Activated CD4-positive, CD25-positive, alpha-beta regulatory T cell treated with anti-CD3 and anti-CD28 coated beads, Interleukin-2, amount 50 U/mL, for 72 hours (primary cell): ENCODE measurements around the gene LPXN.

ENCODE experiments used
- DNase-seq: peaks from one replicate; pipeline ENCODE4 v3.0.0; 2021

Gene LPXN

DNA sequence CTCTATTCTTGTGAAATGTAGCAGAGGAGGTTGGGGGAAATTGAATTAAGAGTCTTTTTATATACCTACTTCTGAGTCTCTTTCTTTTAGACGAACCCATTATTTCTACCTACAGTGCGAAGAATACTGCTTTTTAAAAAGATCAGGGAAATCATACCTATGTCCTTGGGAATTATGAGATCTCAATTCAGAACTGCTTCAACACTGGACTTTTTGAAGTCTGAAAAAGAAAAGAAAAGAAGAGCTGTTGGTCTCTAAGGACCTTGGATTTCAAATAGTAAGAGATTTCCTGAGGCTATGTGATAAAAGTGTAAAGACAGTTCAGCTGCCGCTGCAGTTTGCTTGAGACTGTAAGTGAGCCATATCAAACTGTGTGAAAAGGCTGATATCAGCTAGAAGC, 64.0 kb downstream of the LPXN start:
- DNase-seq, result no peak

DNA sequence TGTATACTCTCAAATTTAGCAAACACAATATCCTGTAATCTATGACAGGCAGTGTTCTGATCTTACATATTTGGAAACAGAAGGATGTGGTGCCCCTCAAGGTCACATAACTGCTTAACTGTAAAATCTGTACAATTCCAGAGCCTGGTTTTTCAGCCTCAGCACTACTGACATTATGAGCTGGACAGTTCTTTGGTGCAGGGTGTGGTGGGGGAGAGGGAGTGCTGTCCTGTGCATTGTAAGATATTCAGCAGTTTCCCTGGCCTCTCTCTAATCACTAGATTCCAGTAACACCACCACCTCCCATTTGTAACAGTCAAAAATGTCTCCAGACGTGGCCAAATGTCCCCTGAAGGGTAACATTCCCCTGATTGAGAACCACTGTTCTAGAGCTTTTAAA, 65.9 kb downstream of the LPXN start:
- DNase-seq, result no peak

DNA sequence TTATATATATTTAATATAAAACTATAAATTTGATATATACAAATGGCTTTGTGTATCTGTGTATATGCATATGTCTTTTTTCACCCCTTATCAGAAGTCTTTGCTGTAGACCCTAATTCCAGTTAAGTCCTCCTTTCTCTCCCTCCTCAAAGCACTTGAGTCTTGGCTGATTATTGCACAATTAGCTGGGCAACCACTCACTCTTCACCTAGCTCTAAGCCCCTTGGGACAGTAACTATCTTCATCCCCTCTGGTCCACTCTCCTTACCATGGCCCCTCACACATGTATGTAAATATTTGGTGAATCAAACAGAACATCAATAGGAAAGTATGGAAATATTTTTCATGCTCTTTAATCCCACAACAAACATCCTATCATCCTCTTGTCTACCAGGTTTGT, 66.8 kb downstream of the LPXN start:
- DNase-seq, result no peak

DNA sequence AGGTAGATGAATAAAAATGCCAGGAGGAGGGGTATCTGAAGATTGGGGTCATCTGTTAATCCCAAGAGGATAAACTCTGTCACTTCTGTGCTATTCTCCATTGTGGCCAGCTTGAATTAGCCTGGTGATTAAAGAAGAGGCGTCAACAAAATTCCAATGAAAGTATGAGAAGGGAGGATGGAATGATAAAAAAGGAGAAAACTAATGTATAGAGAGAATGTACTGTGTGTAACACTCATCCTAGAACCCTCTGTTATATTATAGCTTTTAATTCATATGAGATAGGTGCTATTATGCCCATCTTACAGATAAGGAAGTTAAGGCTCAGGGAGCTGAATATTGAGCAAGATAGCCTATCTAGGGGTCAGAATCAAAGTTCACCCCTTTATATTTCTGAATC, 67.7 kb downstream of the LPXN start, which contains the start of gene OR5B21:
TSS of gene OR5B21 (minus strand) at position 101 of the 400 bp plus-strand sequence. CDS start at position 101, 0 bp downstream.
- DNase-seq, result no peak

DNA sequence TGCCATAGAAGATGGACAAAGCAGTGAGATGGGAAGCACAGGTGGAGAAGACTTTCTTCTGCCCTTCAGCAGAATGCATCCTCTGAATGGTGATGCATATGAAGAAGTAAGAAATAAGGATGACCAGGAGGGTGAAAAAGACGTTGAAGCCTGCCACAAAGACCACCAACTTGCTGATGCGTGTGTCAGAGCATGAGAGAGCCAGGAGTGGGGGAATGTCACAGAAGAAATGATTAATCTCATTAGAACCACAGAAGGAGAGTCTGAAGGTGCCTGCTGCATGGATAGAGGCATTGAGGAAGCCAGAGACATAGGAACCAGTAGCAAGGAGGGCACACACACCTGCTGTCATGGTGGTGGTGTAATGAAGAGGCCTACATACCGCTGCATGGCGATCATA, 68.3 kb downstream of the LPXN start:
- no peak for DNase-seq

DNA sequence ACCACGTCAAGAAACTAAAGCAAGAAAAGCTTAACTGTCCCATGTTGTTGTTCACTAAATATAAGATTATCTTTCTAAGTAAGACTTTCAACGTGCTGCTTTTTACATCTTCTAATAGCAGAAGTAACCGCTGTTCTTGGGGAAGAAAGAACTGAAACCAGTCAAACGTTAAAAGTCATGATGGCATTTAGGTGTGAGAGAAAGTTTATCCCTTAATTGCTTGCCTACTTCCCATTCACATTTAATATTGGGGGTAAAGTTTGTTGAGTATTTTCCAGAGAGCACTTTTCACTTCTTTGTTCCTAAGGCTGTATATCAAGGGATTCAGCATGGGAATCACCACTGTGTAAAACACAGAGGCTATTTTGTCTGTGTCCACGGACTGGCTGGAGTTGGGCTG, 68.7 kb downstream of the LPXN start:
- DNase-seq, result no peak

DNA sequence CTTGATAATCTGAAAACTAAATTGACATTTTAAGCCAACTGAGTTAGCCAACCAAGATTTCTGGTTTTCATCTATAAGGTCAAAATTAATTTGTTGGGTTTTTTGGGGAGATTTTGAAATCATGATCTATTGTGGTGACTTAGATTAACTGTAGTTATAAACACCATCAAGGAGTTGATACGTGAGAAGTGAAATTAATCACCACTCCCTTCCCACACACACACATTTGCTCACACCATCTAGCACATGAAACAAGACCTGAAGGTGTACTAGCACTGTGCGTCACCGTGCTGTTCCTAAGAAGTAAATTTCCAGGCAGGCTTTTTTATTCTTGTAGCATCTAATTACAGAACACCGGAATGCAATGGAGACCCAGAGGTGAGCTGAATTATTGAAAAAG, 69.8 kb downstream of the LPXN start:
- no peak for DNase-seq

DNA sequence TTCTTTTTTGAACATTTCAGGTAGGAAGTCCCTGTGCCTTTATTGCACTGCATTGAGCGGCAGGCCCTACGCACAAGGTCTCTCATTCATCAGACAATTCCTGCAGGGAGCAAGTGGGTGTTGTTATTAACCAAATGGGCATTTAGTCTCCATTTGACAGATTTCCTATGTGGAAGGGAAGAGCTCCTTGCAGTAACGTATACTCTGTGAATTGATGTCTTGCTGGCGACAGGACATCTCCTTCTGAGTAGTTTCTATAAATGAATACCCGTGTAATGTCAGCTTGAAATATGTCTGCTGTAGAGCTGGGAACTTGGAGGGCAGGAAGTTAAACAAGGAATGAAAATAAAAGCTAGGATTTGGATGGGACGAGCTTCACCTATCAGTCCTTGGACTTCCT, 71.4 kb downstream of the LPXN start:
- DNase-seq, result no peak

DNA sequence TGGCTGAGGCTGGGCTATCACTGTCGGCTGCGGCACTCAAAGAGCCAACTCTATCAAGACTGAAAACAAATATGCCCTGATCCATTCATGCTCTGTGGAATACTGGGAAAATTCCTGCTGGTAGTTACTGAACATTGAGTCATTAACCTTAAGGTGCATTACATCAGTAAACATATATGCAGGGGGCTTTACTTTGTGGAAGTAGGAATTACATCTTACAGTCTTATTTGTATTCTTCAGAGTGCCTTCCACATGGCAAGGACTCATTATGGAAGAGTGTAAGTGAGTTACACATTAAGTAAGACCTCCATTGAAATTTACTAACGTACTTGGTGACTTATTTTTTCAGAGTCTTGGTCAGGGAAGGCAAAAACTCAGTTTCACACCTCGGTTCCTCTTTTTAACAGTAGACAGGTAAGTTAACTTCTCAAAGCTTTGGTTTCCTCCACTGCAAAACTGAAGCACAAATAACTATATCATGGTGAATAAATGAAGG, 72.2 kb downstream of the LPXN start:
- no peak for DNase-seq

DNA sequence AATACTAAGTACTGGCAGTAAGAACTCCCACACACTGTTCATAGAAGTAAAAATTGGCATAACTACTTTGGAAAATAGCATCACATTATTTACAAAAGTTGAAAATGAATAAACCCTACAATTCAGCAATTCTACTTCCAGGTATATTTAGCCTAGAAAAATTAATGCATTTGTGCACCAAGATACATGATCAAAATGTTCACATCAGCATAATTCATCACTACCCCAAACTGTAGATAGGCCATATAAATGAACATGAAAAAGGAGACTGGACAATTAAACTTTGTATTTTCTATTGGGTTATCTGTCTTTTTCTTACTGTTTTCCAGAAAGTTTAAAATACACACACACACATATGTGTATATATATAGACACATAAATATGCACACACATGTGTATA, 73.7 kb downstream of the LPXN start:
- DNase-seq, result no peak

DNA sequence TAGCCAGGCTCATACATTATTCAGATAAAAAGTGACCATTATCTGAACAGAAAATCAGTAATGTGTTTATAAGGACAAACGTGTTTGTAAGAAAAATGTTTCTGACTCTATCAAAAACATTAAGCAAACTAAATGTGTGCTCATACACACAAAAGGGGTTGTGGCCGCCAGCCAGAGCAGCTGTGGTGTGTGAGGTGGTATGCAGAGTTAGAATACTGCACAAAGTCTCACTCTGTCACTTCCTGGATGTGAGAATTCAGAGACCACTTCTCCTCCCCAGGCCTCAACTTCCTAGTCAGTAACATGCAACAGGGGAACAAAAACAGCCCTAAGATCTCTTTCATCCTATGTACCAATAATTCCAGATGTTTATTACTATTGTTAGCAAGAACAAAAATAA, 77.2 kb downstream of the LPXN start:
- no peak for DNase-seq

DNA sequence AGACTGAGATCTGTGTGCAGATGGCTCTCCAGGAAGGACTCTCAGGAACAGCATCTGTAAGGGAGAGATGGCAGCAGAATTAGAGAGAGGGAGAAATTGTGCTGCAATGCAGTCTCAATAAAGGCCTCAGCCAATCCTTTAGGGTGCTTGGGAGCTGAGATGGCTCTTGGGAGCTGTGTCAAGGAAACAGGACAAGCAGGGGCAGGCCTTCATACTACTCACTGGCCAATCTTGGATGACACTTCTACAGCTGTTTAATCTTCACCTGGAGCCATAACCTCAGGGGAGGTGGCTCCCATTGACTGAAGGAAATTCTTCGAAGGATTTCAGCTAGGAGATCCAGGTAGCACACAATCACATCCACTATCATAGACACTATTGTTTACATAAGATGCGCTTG, 77.7 kb downstream of the LPXN start:
- DNase-seq, result no peak

DNA sequence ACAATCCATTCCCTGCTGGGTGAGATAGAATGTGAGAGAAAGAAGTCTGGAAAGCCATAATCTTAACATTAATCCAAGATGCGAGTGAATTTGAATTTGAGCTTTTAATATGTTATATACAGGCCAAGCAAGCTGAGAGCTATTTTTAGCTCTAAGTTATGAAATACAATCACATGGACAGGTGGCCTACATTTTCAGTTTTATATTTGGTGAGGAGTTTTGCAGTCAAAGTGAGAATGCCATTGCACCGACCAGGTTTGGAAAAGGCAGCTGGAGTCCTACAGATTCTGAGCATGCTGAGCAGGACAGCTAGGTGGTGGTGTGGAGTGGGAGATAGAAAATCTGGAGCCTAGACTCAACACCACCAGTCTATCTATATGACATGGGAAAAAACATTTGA, 79.8 kb downstream of the LPXN start:
- no peak for DNase-seq

DNA sequence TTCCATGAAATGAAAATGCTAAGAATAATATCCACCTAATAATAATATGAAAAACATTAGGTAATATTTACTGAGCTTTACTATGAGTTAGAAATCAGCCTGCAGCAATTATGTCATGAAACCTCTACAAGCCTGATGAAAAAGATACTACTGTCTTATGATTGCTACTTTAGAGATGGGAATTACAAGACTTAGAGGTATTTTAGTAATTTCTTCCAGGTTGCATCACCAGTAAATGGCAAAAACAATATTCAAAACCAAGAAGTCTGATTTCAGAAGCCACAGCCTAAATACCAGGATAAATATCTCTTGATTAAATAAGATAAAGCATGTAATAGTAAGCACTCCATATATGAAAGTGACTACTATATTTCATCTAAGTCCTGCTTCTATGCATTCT, 81.6 kb downstream of the LPXN start:
- DNase-seq, result no peak

DNA sequence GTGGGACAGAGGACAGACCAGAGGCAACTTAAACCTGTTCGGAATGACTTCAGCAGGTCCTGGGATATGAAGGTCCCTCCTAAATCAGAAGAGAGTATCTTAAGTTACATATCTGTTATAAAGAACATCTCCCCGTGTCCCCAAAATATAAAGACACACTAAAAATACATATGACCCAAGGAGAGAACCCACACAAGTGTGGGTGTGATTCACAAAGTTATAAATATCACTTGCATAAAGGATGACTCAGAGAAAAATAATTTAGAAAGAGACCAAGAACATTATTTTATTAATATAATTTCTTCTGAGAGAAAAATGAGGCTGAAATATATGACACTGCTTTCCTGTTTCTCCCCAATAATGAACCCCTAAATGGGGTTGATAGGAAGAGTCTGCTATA, 82.0 kb downstream of the LPXN start:
- no peak for DNase-seq

DNA sequence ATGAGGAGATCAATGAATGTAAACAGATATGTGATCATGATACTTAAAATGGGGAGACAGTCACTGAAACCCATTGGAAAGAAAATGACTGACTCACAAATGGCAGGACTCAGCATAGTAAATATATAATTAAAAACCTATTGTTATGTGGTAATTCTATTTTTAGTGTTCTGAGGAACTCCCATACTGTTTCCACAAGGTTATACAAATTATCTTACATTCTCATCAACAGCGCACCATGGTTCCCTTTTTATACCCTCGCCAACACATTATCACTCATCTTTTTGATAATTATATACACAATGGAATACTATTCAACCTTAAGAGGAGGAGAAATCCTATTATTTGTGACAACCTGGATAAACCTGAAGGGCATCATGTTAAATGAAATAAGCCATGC, 84.8 kb downstream of the LPXN start:
- no peak for DNase-seq

DNA sequence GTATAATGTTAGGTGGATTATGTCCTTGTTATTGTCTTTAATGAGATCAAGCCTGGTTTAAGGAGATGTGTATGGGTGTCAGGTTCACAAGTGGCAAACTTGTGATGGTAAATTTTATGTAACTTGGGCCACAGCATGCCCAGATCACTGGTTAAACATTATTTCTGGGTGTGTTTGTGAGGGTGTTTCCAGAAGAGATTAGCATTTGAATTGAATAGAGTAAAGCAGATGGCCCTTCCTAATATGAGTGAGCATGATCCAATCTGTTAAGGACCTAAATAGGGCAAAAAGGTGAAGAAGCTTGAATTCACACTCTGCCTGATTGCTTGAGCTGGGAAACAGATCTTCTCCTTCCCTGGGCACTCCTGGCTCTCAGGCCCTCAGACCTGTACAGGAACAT, 88.5 kb downstream of the LPXN start:
- DNase-seq, result no peak

DNA sequence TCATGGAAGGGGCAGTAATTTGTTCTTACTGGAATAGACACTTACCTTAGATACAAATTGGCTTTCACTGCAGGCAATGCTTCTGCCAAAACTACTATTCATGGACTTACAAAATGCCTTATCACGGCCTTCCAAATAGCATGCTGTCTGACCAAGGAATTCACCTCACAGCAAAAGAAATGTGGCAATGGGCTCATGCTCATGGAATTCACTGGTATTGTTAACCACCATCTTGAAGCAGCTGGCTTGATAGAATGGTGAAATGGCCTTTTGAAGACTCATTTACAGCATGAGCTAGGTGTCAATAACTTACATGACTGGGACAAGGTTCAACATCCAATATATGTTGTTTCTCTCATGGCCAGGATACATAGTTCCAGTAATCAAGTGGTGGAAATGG, 89.7 kb downstream of the LPXN start:
- DNase-seq, result no peak
